HG02623 (cell line): ENCODE data around the gene ZNF302.

Experiments
- ATAC-seq: cut with Tn5 transposase; IDR thresholded peaks from one replicate; pipeline ENCODE4 v1.9.1; 2021; ENCODE audit warnings: moderate library complexity; ENCODE audit not compliant: unreplicated experiment

ZNF302 gene

GRCh38 chr19:34731964-34732363 is 54.5 kb downstream of the ZNF302 start:
- no peak for ATAC-seq

DNA sequence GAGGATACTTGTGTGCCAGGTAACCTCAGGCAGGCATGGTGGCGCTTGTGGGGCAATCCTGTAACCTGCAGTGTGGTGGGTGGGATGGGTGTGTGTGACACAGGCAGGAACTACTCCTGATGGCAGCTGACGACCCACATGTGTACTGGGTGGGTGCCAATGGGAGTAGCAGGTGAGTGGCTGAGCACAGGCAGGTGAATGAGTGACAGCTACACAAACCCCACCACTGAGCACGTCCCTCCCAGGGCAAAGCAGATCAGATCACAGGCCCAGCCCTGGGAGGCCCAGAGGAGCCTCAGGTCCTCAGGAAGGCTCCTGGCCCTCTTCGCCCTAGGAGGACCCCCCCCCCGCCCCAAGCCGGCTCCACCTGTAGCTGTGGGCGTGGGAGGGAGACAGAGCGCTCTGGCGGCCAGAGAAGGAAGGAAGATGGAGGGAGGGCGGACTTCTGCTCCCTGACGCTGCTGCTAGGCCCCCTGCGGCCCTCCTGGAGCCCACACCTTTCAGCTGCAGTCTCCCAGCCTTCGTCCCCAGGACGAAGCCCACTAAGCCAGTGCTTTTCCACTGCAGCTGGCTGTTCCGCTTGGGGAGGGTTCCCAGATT is 55.2 kb downstream of the ZNF302 start:
- ATAC-seq: no peak

DNA sequence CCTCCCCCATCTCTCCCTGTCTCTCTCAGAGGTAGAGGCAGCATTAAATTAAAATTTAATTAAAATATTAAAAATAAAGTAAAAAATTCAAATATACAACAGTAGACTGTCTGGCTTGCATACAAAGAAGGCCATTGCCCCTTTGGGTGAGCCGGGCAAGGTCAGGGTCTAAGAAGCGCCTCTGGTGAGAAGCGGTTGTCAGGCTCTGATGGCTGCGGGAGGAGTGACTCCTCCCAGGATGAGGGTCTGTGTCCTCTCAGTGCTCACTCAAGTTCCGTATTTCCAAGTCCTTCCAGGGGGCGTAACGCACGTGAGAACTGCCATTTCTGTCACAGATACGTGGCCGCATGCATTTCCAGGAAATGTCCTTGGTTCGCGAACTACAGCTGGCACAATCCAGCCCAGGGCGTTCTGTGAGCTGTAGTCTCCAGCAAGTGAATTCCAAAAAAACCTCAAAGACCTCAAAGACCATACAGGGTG is 55.8 kb downstream of the ZNF302 start:
- ATAC-seq: peak; percentile 13

- peak; percentile 67 for ATAC-seq
These were observed 56.5 kb downstream of the ZNF302 start, which contains the start of gene ZNF181 for GRCh38 chr19:34733746-34734536. Gene ZNF181 (plus strand): TSS chr19:34734243. CDS start chr19:34735038, 795 bp downstream.

DNA sequence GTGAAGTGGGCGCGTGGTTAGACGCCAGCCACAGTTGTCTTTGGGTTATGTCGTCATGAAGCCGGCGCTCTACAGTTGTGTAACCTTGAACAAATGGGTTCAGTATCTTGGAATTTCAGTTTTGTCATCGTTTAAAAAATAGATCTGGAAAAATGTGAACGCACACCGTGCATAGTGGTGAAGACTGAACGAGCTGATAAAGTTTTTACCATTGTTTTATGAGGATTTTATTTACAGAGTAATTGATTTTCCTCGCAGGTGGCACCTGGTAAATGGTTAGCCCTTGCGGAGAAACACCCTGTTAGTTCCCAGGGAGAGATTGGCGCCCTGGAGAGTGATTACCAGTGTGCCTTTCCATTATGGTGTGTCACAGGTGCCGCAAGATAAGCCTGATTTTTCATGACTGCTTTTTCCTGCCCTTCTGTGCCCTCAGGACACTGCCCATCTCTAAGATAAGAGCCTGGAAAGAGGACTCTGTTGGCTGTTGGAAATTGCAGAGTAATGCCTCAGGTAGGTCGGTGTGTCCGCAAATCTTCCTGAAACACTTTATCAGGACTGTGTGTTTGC is 57.1 kb downstream of the ZNF302 start:
- no peak for ATAC-seq
